ENCODE results near the gene HNRNPR. TPM values are rescaled to one million over a fixed set of nuclear protein-coding genes. Genes with fewer than 3 reads are reported as not detected.

HNRNPR gene
- polyA plus RNA-seq, 1 of the 3 experiments (the other 2 are of a cell fraction), result 111 TPM

- no peak for TF ChIP-seq TAF1 (IDR thresholded peaks at IDR 0.05; ENCODE audit: borderline replicate concordance, low read depth, low read length)
- no peak for TF ChIP-seq PBX3 (IDR thresholded peaks at IDR 0.05)
- no peak for TF ChIP-seq POLR2AphosphoS5 (IDR thresholded peaks at IDR 0.05; ENCODE audit: low read depth, low read length)
- TF ChIP-seq FOXJ3 (CRISPR knock-in tag; IDR thresholded peaks at IDR 0.05), result no peak
- no peak for TF ChIP-seq MEF2A (IDR thresholded peaks at IDR 0.05; ENCODE audit: borderline replicate concordance, low read depth)
- no peak for TF ChIP-seq SIN3A (IDR thresholded peaks at IDR 0.05; ENCODE audit: borderline replicate concordance, low read depth, low read length)
- TF ChIP-seq ELF1 (IDR thresholded peaks at IDR 0.05), result no peak
- no peak for TF ChIP-seq IRF3 (IDR thresholded peaks at IDR 0.05; ENCODE audit: low read depth, low read length)
- TF ChIP-seq FOSL2 (IDR thresholded peaks at IDR 0.05; ENCODE audit: borderline replicate concordance, low read depth), result no peak
- TF ChIP-seq RXRA (IDR thresholded peaks at IDR 0.05; ENCODE audit: borderline replicate concordance, low read depth), result no peak
- no peak for TF ChIP-seq CHD2 (IDR thresholded peaks at IDR 0.05; ENCODE audit: low read length, partially characterized antibody)
These were observed 55.9 kb downstream of the HNRNPR start (continued) for GRCh38 chr1:23288201-23288600.

GRCh38 chr1:23286401-23286800 is 57.7 kb downstream of the HNRNPR start:
- TF ChIP-seq CHD2 (IDR thresholded peaks at IDR 0.05; ENCODE audit: low read length, partially characterized antibody), result no peak
- peak; percentile 65 for TF ChIP-seq TCF12 (IDR thresholded peaks at IDR 0.05)
- TF ChIP-seq MXI1 (IDR thresholded peaks at IDR 0.05; ENCODE audit: low read depth, low read length), result no peak
- TF ChIP-seq PBX3 (IDR thresholded peaks at IDR 0.05), result no peak
- peak overlapping the region; percentile 14 to 19; a peak in 3 of 4 replicates for H3K27ac ChIP-seq (ENCODE audit: low read depth in 2 of 2, low read length in 1 of 2)
- peaks cover 60 to 83% of the 10 kb centered on the region in 2 experiments for H3K36me3 ChIP-seq (replicated peaks in 1 of 2; ENCODE audit: control insufficient read depth in 1 of 2, insufficient read depth in 2 of 2, low read length in 1 of 2)
- H3K9me3 ChIP-seq, result no peaks in the 10 kb centered on the region
- no peak for DNase-seq
- no peak overlapping the region for H3K4me2 ChIP-seq
- H3K4me3 ChIP-seq (ENCODE audit: low read depth in 2 of 2, low read length in 1 of 2), result no peak overlapping the region
- peaks cover 0 to 12% of the 10 kb centered on the region in 2 experiments; a peak in 3 of 4 replicates for H3K4me1 ChIP-seq (ENCODE audit: control insufficient read depth in 1 of 2, insufficient read depth in 2 of 2, low read depth in 1 of 2, low read length in 1 of 2)
- no peaks in the 10 kb centered on the region for H3K9me2 ChIP-seq
- H3F3A ChIP-seq (replicated peaks; ENCODE audit: insufficient read depth), result peaks cover 58% of the 10 kb centered on the region
- no peak overlapping the region for H3K9ac ChIP-seq
- H3K27me3 ChIP-seq (ENCODE audit: insufficient read depth), result no peaks in the 10 kb centered on the region
- H4K20me1 ChIP-seq (ENCODE audit: insufficient read depth), result no peaks in the 10 kb centered on the region
- POLR2A ChIA-PET, result no interaction called here
- 17% methylated on average over 1 of the region's 1 CpG for WGBS (ENCODE audit: low lambda C conversion rate)
- no peak overlapping the region for H2AFZ ChIP-seq (ENCODE audit: low read depth)
- CTCF ChIA-PET, result no interaction called here
- no peaks in the 10 kb centered on the region for H3K79me2 ChIP-seq (ENCODE audit: insufficient read depth)
